Measurements from ENCODE around the gene MLPH.

Gene MLPH

DNA sequence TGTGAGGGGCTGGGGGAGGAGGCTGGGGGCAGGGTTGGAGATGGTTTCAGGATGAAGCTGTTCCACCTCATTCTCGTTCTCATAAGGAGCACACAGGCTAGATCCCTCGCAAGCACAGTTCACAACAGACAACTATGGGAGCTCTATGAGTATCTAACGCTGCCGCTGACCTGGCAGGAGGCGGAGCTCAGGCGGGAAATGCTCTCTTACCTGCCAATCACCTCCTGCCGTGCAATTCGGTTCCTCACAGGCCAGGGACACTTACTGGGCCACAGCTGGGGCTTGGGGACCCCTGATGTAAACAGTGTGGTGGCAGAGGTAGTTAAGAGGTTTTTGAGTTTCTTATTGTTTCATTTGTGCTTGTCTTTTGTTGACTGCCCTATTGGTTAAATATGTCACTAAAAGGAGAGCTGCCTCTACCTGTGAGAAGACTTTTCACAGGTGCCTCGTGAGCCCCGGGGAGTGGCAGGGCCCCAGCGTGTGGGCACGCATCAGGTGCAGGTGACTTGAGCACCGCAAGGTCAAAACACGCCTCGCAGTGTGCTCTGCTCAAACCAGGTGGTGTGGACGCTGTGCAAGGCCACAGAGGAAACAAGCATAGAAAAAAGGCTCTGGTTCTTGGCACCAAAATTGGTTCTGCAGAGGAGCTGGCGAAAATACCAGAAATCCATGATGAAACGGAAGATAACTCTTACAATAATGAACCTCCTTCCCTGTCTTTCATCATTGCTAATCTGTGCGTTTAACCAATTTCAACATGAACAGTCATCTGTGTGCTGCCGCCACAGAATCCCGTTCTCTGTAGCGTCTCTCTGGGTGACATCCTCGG is 10.2 kb downstream of the MLPH start:
- DNase-seq, result no peak
- Histone ChIP-seq H3K36me3 (ENCODE audit: control insufficient read depth, insufficient read depth, low read length) (no peaks in the 10 kb centered on the region), H3K4me1 (ENCODE audit: control insufficient read depth, insufficient read depth, low read length, poor library complexity, severe bottlenecking) (no peaks in the 10 kb centered on the region), H3K27ac (ENCODE audit: insufficient read depth, low read length, poor library complexity, severe bottlenecking) (no peak overlapping the region), H3K27me3 (replicated peaks; ENCODE audit: control insufficient read depth, insufficient read depth, low read length, poor library complexity, severe bottlenecking) (peaks cover 6% of the 10 kb centered on the region), H3K4me3 (ENCODE audit: insufficient read depth, low read depth, low read length, poor library complexity, severe bottlenecking) (no peak overlapping the region), H3K9me3 (ENCODE audit: control insufficient read depth, low read length) (no peaks in the 10 kb centered on the region)

DNA sequence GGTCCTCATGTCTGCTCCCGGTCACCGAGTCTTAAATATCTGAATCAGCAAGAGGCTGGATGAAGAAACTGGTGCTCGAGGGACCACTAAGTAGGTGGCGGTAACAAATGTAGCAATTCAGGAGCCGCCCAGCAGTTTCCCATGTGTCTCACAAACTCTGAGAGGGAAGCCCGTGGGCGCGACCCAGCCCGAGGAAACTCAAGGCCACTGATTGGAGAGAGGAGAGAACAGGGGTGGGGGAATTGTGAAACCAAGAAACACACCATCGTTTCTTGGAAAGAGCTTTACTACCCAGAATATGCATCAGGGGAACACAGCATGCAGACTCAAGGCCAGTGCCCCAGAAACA is 10.8 kb downstream of the MLPH start:
- H3K4me3 ChIP-seq (ENCODE audit: insufficient read depth, low read depth, low read length, poor library complexity, severe bottlenecking), result no peak overlapping the region
- no peaks in the 10 kb centered on the region for H3K4me1 ChIP-seq (ENCODE audit: control insufficient read depth, insufficient read depth, low read length, poor library complexity, severe bottlenecking)
- no peaks in the 10 kb centered on the region for H3K9me3 ChIP-seq (ENCODE audit: control insufficient read depth, low read length)
- peaks cover 6% of the 10 kb centered on the region for H3K27me3 ChIP-seq (replicated peaks; ENCODE audit: control insufficient read depth, insufficient read depth, low read length, poor library complexity, severe bottlenecking)
- DNase-seq, result no peak
- H3K27ac ChIP-seq (ENCODE audit: insufficient read depth, low read length, poor library complexity, severe bottlenecking), result no peak overlapping the region
- no peaks in the 10 kb centered on the region for H3K36me3 ChIP-seq (ENCODE audit: control insufficient read depth, insufficient read depth, low read length)

DNA sequence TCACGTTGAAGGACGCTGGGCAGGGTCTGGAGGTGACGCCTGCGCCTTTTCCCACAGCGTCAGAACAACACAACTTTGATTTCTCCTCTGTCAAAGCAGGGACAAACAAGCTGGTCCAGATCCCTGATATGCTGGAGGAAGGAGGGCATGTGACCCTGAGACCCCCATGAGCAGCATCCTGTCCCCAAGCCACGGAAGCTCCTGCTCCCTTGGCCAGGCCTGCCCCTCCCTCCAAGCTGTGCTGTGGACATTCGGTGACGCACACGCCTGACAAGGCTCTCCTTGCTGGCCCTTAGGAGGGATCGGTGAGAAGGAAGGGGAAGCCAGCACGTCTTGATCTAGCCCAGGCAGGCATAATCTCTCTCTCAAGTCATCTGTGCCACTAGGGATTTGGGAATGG is 11.3 kb downstream of the MLPH start:
- no peak overlapping the region for H3K27ac ChIP-seq (ENCODE audit: insufficient read depth, low read length, poor library complexity, severe bottlenecking)
- H3K36me3 ChIP-seq (ENCODE audit: control insufficient read depth, insufficient read depth, low read length), result no peaks in the 10 kb centered on the region
- no peaks in the 10 kb centered on the region for H3K9me3 ChIP-seq (ENCODE audit: control insufficient read depth, low read length)
- DNase-seq, result no peak
- peaks cover 6% of the 10 kb centered on the region for H3K27me3 ChIP-seq (replicated peaks; ENCODE audit: control insufficient read depth, insufficient read depth, low read length, poor library complexity, severe bottlenecking)
- H3K4me3 ChIP-seq (ENCODE audit: insufficient read depth, low read depth, low read length, poor library complexity, severe bottlenecking), result no peak overlapping the region
- no peaks in the 10 kb centered on the region for H3K4me1 ChIP-seq (ENCODE audit: control insufficient read depth, insufficient read depth, low read length, poor library complexity, severe bottlenecking)

DNA sequence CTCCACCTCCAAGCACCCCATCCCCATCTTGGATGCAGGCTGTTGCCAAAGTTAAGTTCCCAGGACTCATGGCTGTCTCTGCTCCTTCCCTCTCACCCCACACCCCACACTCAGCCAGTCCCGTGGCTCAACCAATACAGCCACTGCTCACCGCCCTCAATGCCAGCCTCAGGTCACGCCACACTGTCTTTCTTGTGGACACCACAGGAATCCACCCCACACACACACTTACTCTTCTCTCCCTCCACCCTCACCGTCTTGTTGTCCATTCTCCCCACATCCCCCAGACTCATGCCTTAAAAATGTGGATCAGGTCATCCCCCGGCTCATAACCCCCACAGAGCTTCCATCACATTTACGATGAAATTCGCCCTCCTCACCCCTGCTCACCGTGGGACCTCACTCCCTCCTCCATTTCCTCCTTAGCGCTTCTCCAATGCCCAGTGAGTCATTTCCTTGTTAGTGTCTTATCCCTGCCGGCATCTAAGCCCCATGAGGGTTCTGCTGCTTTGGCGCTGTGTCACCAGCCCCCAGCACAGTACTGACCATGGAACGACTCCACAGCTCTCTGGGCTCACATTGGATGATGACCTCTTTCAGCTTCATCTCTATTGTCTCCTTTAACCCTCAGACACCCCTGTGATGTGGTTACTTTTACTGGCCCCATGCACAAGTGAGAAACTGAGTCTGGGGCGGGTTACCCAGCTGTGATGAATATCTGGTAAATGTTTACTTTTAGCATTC is 13.8 kb downstream of the MLPH start:
- Histone ChIP-seq H3K36me3 (ENCODE audit: control insufficient read depth, insufficient read depth, low read length) (no peaks in the 10 kb centered on the region), H3K27me3 (replicated peaks; ENCODE audit: control insufficient read depth, insufficient read depth, low read length, poor library complexity, severe bottlenecking) (peaks cover 6% of the 10 kb centered on the region), H3K27ac (ENCODE audit: insufficient read depth, low read length, poor library complexity, severe bottlenecking) (no peak overlapping the region), H3K4me3 (ENCODE audit: insufficient read depth, low read depth, low read length, poor library complexity, severe bottlenecking) (no peak overlapping the region), H3K9me3 (ENCODE audit: control insufficient read depth, low read length) (no peaks in the 10 kb centered on the region), H3K4me1 (ENCODE audit: control insufficient read depth, insufficient read depth, low read length, poor library complexity, severe bottlenecking) (no peaks in the 10 kb centered on the region)
- DNase-seq, result no peak

DNA sequence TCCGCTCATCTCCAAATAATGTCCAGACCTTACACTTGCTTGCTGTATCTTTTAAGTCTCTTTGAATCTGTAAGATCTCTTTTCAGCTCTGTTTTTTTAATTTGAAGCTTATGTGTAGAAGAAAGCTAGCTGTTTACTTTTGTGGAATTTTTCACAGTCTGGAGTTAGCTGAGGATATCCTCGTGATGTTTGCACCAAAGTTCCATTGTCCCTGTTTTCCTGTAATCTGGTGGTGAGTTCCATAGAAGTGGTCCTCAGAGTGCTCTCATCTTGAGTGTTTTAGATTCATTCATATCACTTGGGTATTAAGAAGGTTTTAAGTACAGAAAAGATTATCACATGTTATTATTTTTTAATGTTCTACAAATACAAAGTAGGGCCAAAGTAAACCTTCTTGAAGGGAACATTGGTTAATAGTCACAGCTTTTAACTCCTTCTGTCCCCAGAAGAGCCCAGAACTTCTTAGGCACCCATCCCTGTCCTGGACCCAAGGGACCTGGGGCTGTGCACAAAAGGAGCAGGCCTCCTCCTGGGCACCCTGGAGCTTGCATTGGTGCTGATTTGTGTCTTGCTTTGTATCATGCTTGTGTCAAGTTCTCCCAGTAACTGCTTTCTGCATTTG is 15.0 kb downstream of the MLPH start:
- H3K4me3 ChIP-seq (ENCODE audit: insufficient read depth, low read depth, low read length, poor library complexity, severe bottlenecking), result no peak overlapping the region
- H3K9me3 ChIP-seq (ENCODE audit: control insufficient read depth, low read length), result no peaks in the 10 kb centered on the region
- DNase-seq, result no peak
- H3K36me3 ChIP-seq (ENCODE audit: control insufficient read depth, insufficient read depth, low read length), result no peaks in the 10 kb centered on the region
- no peaks in the 10 kb centered on the region for H3K4me1 ChIP-seq (ENCODE audit: control insufficient read depth, insufficient read depth, low read length, poor library complexity, severe bottlenecking)
- peaks cover 6% of the 10 kb centered on the region for H3K27me3 ChIP-seq (replicated peaks; ENCODE audit: control insufficient read depth, insufficient read depth, low read length, poor library complexity, severe bottlenecking)
- no peak overlapping the region for H3K27ac ChIP-seq (ENCODE audit: insufficient read depth, low read length, poor library complexity, severe bottlenecking)

DNA sequence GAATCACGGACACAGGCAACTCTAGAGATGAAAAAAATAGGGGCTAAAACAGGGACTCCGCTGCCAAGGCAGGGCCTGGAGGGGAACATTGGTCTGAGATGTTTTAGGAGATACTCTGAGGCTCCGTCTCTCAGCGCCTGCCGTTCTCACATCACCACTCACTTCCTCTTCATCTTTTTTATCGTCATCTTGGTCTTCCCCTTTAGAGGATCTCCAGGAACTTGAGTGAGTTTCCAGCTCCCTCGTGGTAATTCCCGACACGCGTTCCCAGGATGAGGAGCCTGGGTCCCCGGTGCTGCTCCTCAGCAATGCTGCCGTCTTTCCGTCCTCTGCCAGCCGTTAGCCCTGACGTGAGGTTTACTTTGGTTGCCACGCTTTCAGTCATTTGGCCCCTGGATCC is 16.1 kb downstream of the MLPH start:
- Histone ChIP-seq H3K27ac (ENCODE audit: insufficient read depth, low read length, poor library complexity, severe bottlenecking) (no peak overlapping the region), H3K27me3 (replicated peaks; ENCODE audit: control insufficient read depth, insufficient read depth, low read length, poor library complexity, severe bottlenecking) (no peaks in the 10 kb centered on the region), H3K4me1 (ENCODE audit: control insufficient read depth, insufficient read depth, low read length, poor library complexity, severe bottlenecking) (no peaks in the 10 kb centered on the region)

DNA sequence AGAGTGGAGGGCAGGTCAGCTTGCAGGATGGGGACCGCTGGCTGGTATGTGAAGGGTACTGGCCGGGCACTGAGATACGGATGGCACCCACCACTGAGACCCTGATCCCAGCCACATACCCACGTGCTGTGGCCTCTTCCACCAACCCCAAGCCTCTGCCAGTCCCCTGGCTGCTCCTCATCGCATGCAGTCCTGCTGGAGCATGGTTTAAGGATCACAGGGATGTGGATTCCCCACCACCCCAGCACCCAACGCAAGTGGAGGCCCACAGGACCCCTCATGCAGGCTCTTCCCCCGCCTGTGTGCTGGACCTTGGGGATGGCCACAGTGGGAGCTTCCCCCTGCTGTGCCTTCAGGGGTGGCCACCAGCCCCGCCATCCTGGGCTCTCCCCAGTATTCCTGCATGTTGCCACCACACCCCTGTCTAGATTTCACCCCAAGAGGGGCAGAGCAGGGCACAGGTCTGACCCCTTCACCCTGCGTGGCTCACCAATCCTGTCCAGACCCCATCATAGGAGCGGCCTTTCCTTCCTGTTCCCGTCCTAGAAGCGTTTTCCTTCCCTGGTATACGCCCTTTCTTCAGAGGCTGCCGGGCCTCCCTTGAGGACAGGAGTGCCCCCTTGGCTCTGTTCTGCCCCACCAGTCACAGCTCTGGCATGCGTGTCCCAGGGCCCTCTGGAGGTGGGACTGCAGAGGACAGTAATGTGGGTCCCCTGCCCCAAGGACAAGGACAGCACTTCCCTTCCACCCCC is 18.3 kb downstream of the MLPH start:
- H3K27ac ChIP-seq (ENCODE audit: insufficient read depth, low read length, poor library complexity, severe bottlenecking), result no peak overlapping the region
- H3K4me1 ChIP-seq (ENCODE audit: control insufficient read depth, insufficient read depth, low read length, poor library complexity, severe bottlenecking), result no peaks in the 10 kb centered on the region

More for the DNA sequence above, 16.1 kb downstream of the MLPH start:
- Histone ChIP-seq H3K9me3 (ENCODE audit: control insufficient read depth, low read length) (no peaks in the 10 kb centered on the region), H3K4me3 (ENCODE audit: insufficient read depth, low read depth, low read length, poor library complexity, severe bottlenecking) (no peak overlapping the region), H3K36me3 (ENCODE audit: control insufficient read depth, insufficient read depth, low read length) (no peaks in the 10 kb centered on the region)
- no peak for DNase-seq

DNA sequence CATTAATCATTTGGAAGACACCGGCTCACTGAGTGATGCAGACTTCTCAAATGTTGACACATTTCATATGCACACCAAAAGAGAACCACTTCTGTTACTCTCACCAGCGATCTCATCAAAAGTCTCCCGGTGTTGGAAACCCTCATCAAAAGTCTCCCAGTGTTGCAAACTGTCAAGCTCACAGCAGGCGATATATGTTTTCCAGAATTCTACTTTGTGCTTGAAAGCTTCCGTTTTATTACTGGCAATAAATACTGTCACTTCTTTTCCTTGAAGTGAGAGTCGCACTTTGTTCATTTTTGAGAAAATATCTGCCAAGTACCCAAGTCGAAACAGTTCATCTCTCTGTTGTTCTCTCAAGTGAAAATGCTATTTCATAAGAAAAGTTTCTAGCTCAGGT is 20.5 kb downstream of the MLPH start:
- H3K4me1 ChIP-seq (ENCODE audit: control insufficient read depth, insufficient read depth, low read length, poor library complexity, severe bottlenecking), result no peaks in the 10 kb centered on the region
- H3K36me3 ChIP-seq (ENCODE audit: control insufficient read depth, insufficient read depth, low read length), result no peaks in the 10 kb centered on the region
- H3K27me3 ChIP-seq (replicated peaks; ENCODE audit: control insufficient read depth, insufficient read depth, low read length, poor library complexity, severe bottlenecking), result no peaks in the 10 kb centered on the region
- no peak overlapping the region for H3K27ac ChIP-seq (ENCODE audit: insufficient read depth, low read length, poor library complexity, severe bottlenecking)
- no peak overlapping the region for H3K4me3 ChIP-seq (ENCODE audit: insufficient read depth, low read depth, low read length, poor library complexity, severe bottlenecking)
- no peaks in the 10 kb centered on the region for H3K9me3 ChIP-seq (ENCODE audit: control insufficient read depth, low read length)
- DNase-seq, result no peak

More for the DNA sequence above, 18.3 kb downstream of the MLPH start:
- DNase-seq, result no peak
- Histone ChIP-seq H3K36me3 (ENCODE audit: control insufficient read depth, insufficient read depth, low read length) (no peaks in the 10 kb centered on the region), H3K27me3 (replicated peaks; ENCODE audit: control insufficient read depth, insufficient read depth, low read length, poor library complexity, severe bottlenecking) (no peaks in the 10 kb centered on the region), H3K9me3 (ENCODE audit: control insufficient read depth, low read length) (no peaks in the 10 kb centered on the region), H3K4me3 (ENCODE audit: insufficient read depth, low read depth, low read length, poor library complexity, severe bottlenecking) (no peak overlapping the region)

DNA sequence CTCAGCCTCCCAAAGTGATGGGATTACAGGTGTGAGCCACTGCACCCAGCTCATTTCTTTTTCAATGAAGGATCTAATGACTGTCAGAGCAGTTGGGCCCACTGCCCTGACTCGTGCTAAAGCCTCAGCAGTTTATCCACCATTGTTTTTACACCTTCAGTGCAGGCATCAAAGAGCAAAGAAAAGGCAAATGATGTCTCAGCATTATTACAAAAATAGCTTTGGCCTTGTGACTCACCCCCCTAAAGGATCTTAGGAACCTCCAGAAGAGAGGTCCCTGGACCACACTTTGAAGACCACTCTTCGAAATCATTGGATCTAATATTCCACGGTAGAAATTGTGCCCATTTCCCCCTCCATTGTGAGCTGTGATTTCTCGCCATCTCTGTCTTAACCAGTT is 21.3 kb downstream of the MLPH start:
- H3K27ac ChIP-seq (ENCODE audit: insufficient read depth, low read length, poor library complexity, severe bottlenecking), result no peak overlapping the region
- DNase-seq, result no peak
- H3K9me3 ChIP-seq (ENCODE audit: control insufficient read depth, low read length), result no peaks in the 10 kb centered on the region
- H3K4me1 ChIP-seq (ENCODE audit: control insufficient read depth, insufficient read depth, low read length, poor library complexity, severe bottlenecking), result no peaks in the 10 kb centered on the region
- H3K36me3 ChIP-seq (ENCODE audit: control insufficient read depth, insufficient read depth, low read length), result no peaks in the 10 kb centered on the region
- no peak overlapping the region for H3K4me3 ChIP-seq (ENCODE audit: insufficient read depth, low read depth, low read length, poor library complexity, severe bottlenecking)
- H3K27me3 ChIP-seq (replicated peaks; ENCODE audit: control insufficient read depth, insufficient read depth, low read length, poor library complexity, severe bottlenecking), result no peaks in the 10 kb centered on the region
